NCI-H524 (cell line): ENCODE results near the gene RAB11FIP4.

Experiments used
- DNase-seq, 2 experiments: peaks; one replicate each; lab custom pipeline; 2025; lab: John Stamatoyannopoulos, UW

RAB11FIP4 gene

DNA sequence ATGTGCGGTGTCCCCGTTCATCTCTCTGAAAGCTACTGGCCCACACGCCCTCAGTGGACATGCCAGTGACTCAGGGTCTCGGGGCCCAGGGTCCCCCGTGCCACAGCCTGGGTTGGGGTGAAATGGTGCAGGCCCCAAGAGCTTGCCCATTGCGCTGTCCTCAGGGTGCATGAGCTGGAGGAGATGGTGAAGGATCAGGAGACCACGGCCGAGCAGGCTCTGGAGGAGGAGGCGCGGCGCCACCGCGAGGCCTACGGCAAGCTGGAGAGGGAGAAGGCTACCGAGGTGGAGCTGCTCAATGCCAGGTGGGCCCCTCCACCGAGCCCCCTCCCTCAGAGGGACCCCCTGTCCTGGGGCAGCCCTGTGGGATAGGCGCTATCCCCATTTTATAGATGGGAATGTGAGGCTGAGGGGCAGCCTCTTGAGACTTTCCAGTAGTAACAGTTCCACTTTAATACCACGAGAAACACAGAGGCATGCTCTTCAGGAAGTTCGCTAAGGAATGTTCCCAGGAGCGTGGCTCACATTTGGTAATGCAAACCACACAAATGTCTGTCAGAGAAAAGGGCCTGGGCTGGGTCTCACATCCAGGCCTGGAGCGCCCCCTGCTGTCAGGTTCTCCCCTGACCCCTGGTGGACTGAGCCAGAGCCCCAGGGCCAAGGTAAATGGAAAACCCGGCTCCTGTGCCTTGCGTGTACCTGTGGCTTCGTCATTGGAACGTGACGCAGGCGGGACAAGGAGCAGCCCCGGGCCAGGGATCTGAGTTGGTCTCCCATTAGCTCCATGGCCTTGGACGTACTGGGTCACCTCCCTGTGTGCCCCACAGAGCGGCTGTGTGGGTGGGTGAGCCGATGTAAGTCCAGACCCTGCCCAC lies 133.7 kb downstream of the RAB11FIP4 start:
- DNase-seq = peak; percentile 56 to 84

DNA sequence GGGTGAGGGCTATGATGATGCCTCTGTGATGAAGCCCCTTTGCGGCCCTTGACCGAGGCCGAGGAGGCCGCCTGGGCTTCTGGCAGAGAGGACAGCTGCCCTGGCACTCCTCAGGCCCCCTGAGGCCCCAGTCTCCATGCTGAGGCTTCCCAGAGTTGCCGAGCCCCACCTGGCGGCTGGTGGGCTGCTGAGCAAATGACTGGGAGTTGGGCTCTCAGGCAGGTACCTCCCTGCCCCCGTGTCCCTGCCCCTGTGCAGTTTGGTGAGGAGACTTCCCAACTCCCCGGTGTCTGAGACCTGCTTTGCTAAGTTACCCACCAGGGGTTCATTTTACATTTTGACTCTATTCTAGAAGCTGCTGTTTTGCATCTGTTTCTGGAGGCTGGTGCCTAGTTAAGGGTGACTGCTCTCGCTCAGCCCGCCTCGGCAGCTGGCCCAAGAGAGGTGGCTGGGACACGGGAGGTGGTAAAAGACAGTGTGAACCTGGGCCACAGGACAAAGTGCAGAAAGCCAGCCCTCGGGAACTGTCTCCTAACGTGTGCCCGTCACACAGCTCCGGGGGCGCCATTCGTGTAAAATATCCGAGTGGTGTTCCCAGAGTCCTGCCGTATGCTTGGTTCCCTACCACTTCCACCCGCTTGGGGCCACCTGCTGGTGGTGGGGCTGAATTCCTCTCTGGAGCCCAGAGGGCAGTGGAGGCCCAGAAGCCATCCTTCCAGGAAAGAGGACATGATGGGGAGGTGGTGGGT lies 134.5 kb downstream of the RAB11FIP4 start:
- peak in 1 of 2 experiments; percentile 53 for DNase-seq

GRCh38 chr17:31527606-31528005 lies 136.1 kb downstream of the RAB11FIP4 start:
- DNase-seq = no peak

DNA sequence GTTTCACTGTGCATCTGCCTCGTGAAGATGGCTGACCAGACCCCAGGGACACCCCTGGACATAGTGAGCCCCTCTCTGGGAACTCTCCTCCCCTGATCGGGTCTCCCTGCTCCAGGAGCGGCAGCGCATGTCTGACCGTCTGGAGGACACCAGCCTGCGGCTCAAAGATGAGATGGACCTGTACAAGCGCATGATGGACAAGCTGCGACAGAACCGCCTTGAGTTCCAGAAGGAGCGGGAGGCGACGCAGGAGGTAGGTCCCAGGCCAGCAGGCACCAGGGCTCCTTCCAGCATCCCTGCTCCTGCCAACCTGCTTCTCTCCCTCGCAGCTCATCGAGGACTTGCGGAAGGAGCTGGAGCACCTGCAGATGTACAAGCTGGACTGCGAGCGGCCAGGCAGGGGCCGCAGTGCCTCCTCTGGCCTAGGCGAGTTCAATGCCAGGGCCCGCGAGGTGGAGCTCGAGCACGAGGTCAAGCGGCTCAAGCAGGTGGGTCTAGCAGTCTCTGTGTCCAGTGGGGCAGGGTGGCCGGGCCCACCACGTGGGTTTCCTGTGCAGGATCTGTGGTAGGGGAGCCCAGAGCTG lies 136.9 kb downstream of the RAB11FIP4 start:
- DNase-seq = no peak

GRCh38 chr17:31529841-31530251 lies 138.4 kb downstream of the RAB11FIP4 start:
- no peak for DNase-seq

DNA sequence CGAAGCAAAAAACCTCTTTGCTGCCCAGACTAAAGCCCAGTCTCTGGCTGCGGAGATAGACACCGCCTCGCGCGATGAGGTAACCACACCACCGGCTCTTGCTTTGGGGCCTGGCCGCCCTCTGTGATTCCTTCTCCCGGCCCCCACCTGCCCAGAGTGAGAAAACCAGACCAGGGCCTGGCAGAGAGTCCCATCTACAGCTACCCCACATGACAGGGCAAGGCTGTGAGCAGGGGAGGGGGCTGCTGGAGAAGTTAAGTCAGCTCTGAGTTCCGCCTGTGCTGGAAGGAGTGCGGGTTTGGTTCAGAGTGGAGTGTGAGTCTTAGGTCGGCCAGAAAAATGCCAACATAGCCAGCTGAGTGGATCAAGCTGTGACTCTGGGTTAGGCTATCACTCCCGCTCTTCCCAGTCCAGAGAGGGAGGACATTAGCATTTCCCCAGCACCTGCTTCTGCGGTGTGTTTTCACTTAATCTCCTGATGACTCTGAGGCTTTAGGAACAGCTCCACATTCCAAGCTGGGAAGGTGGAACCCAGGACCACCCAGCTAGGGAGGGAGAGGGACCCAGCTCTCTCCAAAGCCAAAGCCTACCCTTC lies 139.0 kb downstream of the RAB11FIP4 start:
- DNase-seq = no peak

DNA sequence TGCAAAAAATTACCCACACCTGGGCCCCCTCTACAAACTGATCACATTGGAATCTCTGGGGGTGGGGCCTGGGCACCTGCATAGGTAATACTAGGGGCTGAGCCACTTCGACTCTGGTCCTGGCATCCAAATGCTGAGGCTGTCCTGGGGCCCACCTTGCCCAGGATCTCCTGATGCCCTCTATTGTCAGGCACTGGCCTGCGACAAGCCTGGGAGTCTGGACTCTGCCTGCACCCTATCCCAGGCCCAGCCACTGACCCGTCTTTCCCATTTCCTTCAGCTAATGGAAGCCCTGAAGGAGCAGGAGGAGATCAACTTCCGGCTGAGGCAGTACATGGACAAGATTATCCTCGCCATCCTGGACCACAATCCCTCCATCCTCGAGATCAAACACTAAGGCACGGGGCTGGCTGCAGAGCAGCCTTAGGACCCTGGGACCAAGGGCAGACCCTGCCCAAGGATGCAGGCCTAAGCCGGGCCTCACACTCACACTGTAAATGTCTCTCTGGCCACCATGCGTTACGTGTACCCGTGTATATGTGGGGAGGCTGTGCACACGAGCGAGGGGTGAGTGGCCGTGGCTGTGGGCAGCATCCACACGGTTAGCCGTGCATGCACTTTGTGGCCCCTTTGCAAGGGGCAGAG lies 140.0 kb downstream of the RAB11FIP4 start:
- no peak for DNase-seq

GRCh38 chr17:31532081-31532480 lies 140.6 kb downstream of the RAB11FIP4 start:
- peak; percentile 28 to 56 for DNase-seq

- no peak for DNase-seq
Observed at GRCh38 chr17:31532526-31532925, 141.1 kb downstream of the RAB11FIP4 start.

- peak; percentile 48 to 67 for DNase-seq
Observed at GRCh38 chr17:31533546-31534155, 142.2 kb downstream of the RAB11FIP4 start.

DNA sequence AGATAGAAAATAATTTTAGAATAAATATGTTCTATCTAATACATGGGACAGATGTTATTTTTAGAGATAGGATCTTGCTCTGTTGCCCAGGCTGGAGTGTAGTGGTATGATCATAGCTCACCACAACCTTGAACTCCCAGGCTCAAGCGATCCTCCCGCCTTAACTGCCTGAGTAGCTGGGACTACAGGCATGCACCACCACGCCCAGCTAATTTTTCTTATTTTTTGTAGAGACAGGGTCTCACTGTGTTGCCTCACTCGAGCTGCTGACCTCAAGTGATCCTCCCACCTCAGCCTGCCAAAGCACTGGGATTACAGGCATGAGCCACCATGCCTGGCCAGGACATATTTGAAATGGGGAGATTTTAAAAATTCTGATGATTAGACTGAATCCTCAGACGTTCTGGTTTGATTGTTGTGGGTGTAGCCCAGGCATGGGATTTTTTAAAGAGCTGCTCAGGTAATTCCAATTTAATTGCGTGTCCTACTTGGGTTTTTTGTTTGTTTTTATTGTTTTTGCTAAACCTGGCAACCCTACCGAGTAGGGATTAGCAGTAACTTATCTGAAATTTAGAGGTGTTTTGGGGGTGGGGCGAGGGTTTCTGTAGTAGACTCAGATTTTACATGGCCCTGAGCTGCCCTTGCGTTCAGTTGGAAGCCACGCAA lies 142.9 kb downstream of the RAB11FIP4 start:
- no peak for DNase-seq

GRCh38 chr17:31535581-31535981 lies 144.1 kb downstream of the RAB11FIP4 start:
- DNase-seq = no peak

DNA sequence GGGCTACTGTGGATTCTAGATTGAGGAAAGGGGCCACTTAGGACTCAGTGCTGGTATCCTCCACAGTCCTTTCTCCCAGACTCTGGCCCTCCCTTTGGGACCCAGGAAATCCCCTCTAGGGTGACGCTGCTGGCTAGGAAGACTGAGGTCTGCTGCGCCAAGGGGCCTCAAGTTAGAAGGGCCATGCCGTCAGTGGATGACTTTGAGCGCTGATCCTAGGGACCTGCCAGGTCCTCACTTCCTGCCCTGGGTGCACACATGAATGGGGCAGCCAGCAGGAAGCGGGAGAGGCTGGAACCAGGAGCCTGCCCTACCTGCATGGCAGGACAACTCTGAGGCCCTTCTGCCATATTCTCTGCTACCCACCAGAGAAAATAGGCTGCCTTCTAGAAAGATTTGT lies 145.0 kb downstream of the RAB11FIP4 start:
- DNase-seq = no peak

- DNase-seq = no peak
Observed at GRCh38 chr17:31537565-31538011, 146.1 kb downstream of the RAB11FIP4 start.

GRCh38 chr17:31538080-31538762 lies 146.7 kb downstream of the RAB11FIP4 start:
- DNase-seq = no peak

DNA sequence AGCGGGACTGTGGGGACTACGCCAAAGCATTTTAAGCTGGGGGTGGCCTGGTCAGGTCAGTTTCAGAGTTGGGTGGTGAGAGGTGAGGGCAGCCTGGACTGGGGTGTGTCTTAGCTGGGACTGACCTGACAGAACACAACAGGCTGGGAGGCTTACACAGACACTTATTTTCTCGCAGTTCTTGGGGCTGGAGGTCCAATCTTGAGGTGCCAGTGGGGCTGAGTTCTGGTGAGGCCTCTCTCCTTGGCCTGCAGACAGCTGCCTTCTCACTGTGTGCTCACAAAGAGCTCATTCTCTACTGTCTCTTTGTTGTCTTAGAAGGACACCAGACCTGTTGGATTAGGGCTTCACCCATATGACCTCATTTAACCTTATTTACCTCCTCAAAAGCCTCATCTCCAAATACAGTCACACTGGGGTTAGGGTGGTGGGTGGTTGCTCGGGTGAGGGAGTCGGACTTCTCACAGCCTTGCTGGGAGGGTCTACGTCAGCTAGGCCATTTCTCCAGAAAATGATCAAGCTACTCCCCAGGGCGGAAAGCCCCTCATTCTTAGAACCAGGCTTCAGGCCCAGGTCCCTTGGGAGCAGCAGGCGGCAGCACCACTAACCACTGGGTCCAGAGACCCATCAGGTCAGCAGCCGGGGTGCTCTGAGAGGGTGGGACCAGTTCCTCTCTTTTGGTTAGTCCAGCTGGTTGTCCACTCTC lies 149.3 kb downstream of the RAB11FIP4 start:
- no peak for DNase-seq

DNA sequence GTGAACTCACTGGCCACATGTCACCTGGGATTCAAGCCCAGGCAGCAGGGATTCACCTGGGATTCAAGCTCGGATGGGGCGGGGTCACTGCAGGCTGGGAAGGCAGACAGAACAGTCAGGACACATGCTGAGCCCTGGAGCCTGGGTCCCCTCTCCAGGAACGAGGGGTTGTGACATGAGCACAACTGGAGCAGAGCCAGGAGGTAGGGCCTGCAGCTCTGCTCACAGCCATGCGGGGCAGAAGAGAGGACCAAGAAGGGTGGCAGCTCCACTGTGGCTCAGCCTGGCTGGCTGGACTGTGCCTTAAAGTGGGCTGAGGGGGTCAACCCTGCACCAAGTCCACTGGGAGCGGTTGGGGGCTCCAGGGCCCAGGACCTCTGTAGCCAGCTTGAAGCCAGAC lies 150.1 kb downstream of the RAB11FIP4 start:
- DNase-seq = peak in 1 of 2 experiments; percentile 27

GRCh38 chr17:31544186-31544585 lies 152.7 kb downstream of the RAB11FIP4 start:
- DNase-seq = peak in 1 of 2 experiments; percentile 41

GRCh38 chr17:31546650-31547049 lies 155.2 kb downstream of the RAB11FIP4 start:
- no peak for DNase-seq
